Adrenal gland (tissue), 12 donors: ENCODE results near the gene NOXA1. TPM values are rescaled to one million over a fixed set of nuclear protein-coding genes. Genes with fewer than 3 reads are reported as not detected.

Experiments used
- DNase-seq, 7 donors: peaks; one replicate each; pipeline ENCODE4 v3.0.0-alpha.2; 2019 to 2020
- H3K27ac ChIP-seq, 5 donors: fragments of 200-600 bp; sonication (generic) in 4 of 5; 1 replicate in 3 of 5; 2 replicates in 2 of 5; pipeline versions ENCODE4 v1.5.1 to v1.8.0; 2016 to 2020; ENCODE audit warnings: mild to moderate bottlenecking in 1 of 5
- H3K27me3 ChIP-seq: fragments of 200-600 bp; 2 replicates; pipeline ENCODE4 v1.8.0; 2021
- H3K36me3 ChIP-seq, 2 donors: fragments of 200-600 bp; replicated peaks in 1 of 2; 1 replicate in 1 of 2; 2 replicates in 1 of 2; pipeline versions ENCODE4 v1.5.1 to v1.8.0; 2018 to 2022
- H3K4me1 ChIP-seq, 2 donors: fragments of 200-600 bp; replicated peaks in 1 of 2; 1 replicate in 1 of 2; 2 replicates in 1 of 2; pipeline versions ENCODE4 v1.5.1 to v1.8.0; 2018 to 2021
- H3K4me3 ChIP-seq, 4 donors: fragments of 200-600 bp; sonication (generic) in 3 of 4; one replicate each; pipeline ENCODE4 v1.5.1; 2016 to 2018
- H3K9me3 ChIP-seq, 3 donors: fragments of 200-600 bp; sonication (generic) in 1 of 3; replicated peaks in 1 of 3; 1 replicate in 2 of 3; 2 replicates in 1 of 3; pipeline versions ENCODE4 v1.5.1 to v1.8.0; 2016 to 2021
- CTCF ChIP-seq, 6 experiments: fragments of 450-650 bp in 4 of 6; fragments of 200-600 bp in 2 of 6; sonication (generic) in 1 of 6; IDR thresholded peaks; 1 replicate in 5 of 6; 2 replicates in 1 of 6; pipeline versions ENCODE4 v1.5.1 to v1.8.0; 2016 to 2021; ENCODE audit warnings: antibody characterized with exemption in 6 of 6, mild to moderate bottlenecking in 2 of 6, moderate library complexity in 1 of 6
- POLR2A ChIP-seq, 2 donors: fragments of 450-650 bp; IDR thresholded peaks; one replicate each; pipeline ENCODE4 v1.6.1; 2017; ENCODE audit warnings: antibody characterized with exemption in 2 of 2, mild to moderate bottlenecking in 2 of 2, moderate library complexity in 1 of 2
- WGBS, 4 donors: extraction: QIAGEN DNeasy Blood & Tissue Kit in 2 of 4; methylation state at CpG; one replicate each; pipeline versions ENCODE4 v1.1.5 to v1.1.7; 2013 to 2017; 5-methylcytosine and 5-hydroxymethylcytosine counted together
- intact Hi-C, 2 donors: fragments of 100-400 bp; cut with DNase I; formaldehyde crosslinking; loops; one replicate each; pipeline versions ENCODE4 v1.14.1 to v1.15.0; 2022 to 2023
- polyA plus RNA-seq, 3 donors: library from polyadenylated mRNA; stranded (reverse); fragments of 200-250 nt in 2 of 3; fragments of 350-450 nt in 1 of 3; fragmentation: Illumina TruSeq in 1 of 3; extraction: RNeasy Lipid Tissue Mini Kit (QIAGEN cat#74804) in 1 of 3; gene quantifications; one replicate each; pipeline ENCODE4 v1.2.3, GENCODE V29; 2013 to 2014
- total RNA-seq, 9 donors: library from RNA; depleted of rRNA in 4 of 9; stranded (reverse); fragments of >200 nt in 4 of 9; fragments of 120-200 nt in 1 of 9; fragmentation: NEBNext Ultra II Directional in 1 of 9; extraction: Animal tissue kit (Norgen Biotek cat#: 25700) in 1 of 9; gene quantifications; one replicate each; pipeline versions ENCODE4 v1.1.0 to v1.2.4, GENCODE V29; 2013 to 2023
- donor health status: healthy with polysubstance abuse.
- donor health status: Bipolar disorder and iron deficiency.
- donor health status: DM: yes; HTN: yes; CAD: no.
- donor health status: DM: no; HTN: no; CAD: no.
- donor health status: DM: no; HTN: no; CAD: no.
- donor health status: DM: yes; HTN: yes; CAD: no.

Gene NOXA1
- total and polyA plus RNA-seq, 12 donors, result 2.9 to 50.7 (median 9.4) TPM; not detected in 1

DNA sequence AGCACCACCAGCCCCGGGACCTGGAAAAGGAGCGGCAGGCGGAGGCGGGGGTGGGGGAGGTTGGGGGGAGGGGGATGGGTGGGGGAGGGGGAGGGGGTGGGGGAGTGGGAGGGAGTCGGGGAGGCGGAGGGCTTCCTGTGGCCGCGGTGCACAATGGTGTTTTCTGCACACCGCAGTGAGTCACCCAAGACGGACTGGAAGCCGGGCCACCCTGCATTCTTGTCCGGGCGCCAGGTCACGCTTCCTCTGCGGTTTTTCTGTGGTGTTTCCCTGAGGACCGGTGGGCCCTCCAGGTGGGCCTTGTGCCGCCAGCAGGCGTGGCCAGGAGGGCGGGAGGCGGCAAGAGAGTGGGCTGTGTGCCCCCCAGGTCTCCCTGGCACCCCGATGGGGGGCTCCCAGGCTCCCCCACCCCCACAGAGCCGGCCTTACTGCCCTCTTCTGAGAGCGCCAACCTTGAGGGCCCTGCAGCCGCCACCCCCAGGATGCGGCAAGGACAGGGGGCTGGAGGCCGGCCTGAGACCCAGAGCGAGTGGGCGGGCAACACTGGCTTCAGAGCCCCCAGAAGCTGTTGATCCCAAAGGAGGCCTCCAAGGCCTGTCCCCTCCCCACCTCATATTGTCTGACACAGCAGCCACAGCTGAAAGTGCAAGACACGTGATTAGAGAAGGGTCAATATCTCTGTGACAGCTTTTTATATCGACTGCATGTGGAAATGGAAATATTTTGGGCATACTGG lies 11.4 kb upstream of the NOXA1 start:
- no peaks in the 10 kb centered on the region for H3K36me3 ChIP-seq
- TF ChIP-seq CTCF (IDR thresholded peaks at IDR 0.05) (no peak), POLR2A (IDR thresholded peaks at IDR 0.05) (no peak)
- H3K4me3 ChIP-seq, result peak overlapping the region in 1 of 4 donors; percentile 35
- H3K27me3 ChIP-seq, result no peaks in the 10 kb centered on the region
- peak; percentile 80 to 95 (median 94) for DNase-seq
- WGBS, 4 donors, result 14 to 24% (median 16%) methylated on average over 8 to 30 of the region's 30 CpGs
- H3K27ac ChIP-seq, result peak overlapping the region; percentile 30 to 95 (median 67)
- peaks cover 24 to 26% of the 10 kb centered on the region in 2 donors for H3K4me1 ChIP-seq
- no peaks in the 10 kb centered on the region for H3K9me3 ChIP-seq
- intact Hi-C loops, result no loop called here

DNA sequence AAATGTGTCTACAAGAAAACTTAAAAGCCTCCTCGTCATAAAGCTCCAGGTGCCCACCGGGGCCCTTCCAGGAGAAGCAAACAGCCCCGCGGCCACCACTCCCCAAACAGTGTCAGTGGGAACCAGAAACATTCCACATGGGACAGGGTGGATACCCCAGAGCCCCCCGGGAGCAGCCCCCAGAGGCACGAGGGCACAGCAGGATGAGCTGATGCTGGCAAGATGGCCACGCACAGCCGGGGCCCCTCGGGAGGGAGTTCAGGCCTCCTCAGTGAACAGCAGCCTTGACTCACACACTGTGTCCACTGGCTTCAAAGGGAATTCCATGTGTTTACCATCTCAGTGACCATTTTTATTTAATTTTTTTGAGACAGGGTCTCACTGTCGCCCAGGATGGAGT lies 10.8 kb upstream of the NOXA1 start:
- TF ChIP-seq CTCF (IDR thresholded peaks at IDR 0.05), result no peak
- no peak for TF ChIP-seq POLR2A (IDR thresholded peaks at IDR 0.05)
- intact Hi-C loops, result no loop called here
- DNase-seq, result no peak
- Histone ChIP-seq H3K36me3 (no peaks in the 10 kb centered on the region), H3K4me3 (no peak overlapping the region), H3K4me1 (peaks cover 20% of the 10 kb centered on the region in 2 donors), H3K27ac (peak overlapping the region in 2 of 5 donors; percentile 41 to 67), H3K27me3 (no peaks in the 10 kb centered on the region), H3K9me3 (no peaks in the 10 kb centered on the region)
- 72 to 88% (median 78%) methylated on average over 6 to 10 of the region's 10 CpGs for WGBS, 4 donors

DNA sequence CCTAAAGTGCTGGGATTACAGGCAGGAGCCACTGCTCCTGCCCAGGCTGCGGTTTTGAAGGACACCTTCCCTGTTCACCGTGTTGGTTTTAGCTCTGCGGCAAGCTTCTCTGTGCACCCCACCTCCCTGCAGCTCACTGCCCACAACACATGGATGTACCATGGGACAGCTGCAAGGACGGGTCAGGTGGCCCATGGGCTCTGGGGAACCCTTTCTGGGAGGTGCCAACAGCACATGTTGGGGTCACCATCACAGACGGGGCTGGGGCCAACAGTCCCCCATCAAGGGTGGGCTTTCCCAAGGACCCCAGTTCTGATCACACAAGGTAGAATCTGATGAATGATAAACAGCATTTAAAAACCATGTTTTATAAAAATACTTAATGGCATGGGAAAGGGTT lies 7.7 kb upstream of the NOXA1 start:
- Histone ChIP-seq H3K36me3 (no peaks in the 10 kb centered on the region), H3K27me3 (no peaks in the 10 kb centered on the region), H3K9me3 (no peaks in the 10 kb centered on the region), H3K4me1 (peaks cover 16 to 17% of the 10 kb centered on the region in 2 donors), H3K4me3 (no peak overlapping the region), H3K27ac (no peak overlapping the region)
- intact Hi-C loops, result no loop called here
- TF ChIP-seq POLR2A (IDR thresholded peaks at IDR 0.05), result no peak
- TF ChIP-seq CTCF (IDR thresholded peaks at IDR 0.05), result no peak
- WGBS, 4 donors, result 85 to 90% (median 87%) methylated on average over 3 to 5 of the region's 5 CpGs
- no peak for DNase-seq

GRCh38 chr9:137416006-137416562 lies 7.1 kb upstream of the NOXA1 start:
- Histone ChIP-seq H3K27me3 (no peaks in the 10 kb centered on the region), H3K4me1 (peaks cover 14 to 15% of the 10 kb centered on the region in 2 donors), H3K9me3 (no peaks in the 10 kb centered on the region), H3K36me3 (no peaks in the 10 kb centered on the region), H3K27ac (no peak overlapping the region), H3K4me3 (no peak overlapping the region)
- intact Hi-C loops, result no loop called here
- TF ChIP-seq CTCF (IDR thresholded peaks at IDR 0.05) (no peak), POLR2A (IDR thresholded peaks at IDR 0.05) (no peak)
- no peak for DNase-seq
- 90 to 96% (median 94%) methylated on average over 12 to 23 of the region's 23 CpGs for WGBS, 4 donors
